ENCODE measurements around the gene SLC41A1.

The SLC41A1 gene

DNA sequence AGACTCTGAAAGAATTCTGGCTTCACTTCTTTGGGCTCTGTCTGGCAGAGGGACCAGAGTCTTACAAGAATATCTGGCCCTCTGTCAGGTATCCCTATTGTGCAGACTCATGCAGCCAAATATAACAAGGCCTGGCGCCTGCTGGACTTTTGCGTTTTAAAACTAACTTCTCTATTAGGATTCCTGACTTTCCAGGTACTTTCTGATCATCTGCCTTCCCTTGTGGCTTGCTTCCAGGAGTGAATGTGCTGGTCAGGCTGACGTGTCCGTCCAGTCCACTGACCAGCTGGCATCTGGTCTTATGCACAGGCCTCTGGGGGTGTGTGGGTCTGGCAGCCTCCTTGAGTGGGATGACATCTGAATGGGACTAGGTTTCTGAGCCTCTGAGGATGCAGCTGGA lies 29.1 kb downstream of the SLC41A1 start:
- H3K4me1 ChIP-seq (ENCODE audit: control insufficient read depth, insufficient read depth, low read length): no peaks in the 10 kb centered on the region
- no peaks in the 10 kb centered on the region for H3K36me3 ChIP-seq (ENCODE audit: control insufficient read depth, insufficient read depth, low read length)
- no peaks in the 10 kb centered on the region for H3K27me3 ChIP-seq (ENCODE audit: control insufficient read depth, insufficient read depth, low read length)
- no peak overlapping the region for H3K9ac ChIP-seq (ENCODE audit: low read depth, low read length)
- no peaks in the 10 kb centered on the region for H3K9me3 ChIP-seq (ENCODE audit: control insufficient read depth, insufficient read depth, low read length)
- no peak overlapping the region for H3K4me3 ChIP-seq (ENCODE audit: low read depth, low read length)

DNA sequence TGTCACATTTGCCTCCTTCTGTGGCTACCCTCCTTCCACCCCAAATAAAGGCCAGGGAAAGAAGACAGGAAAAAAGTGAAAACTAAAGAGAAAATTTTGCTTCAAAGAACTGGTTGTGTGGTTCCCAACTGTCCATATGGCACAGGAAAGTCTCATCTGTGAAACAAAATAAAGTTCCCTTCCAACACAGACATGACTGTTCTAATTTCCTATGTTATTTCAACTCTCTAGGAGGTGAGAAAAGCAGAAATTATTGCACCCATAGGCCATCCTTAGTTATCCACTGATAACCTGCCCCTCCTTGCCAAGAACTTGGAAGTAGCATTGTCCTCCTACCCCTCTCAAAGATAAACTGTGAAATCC lies 29.6 kb downstream of the SLC41A1 start:
- Histone ChIP-seq H3K4me1 (ENCODE audit: control insufficient read depth, insufficient read depth, low read length) (no peaks in the 10 kb centered on the region), H3K36me3 (ENCODE audit: control insufficient read depth, insufficient read depth, low read length) (no peaks in the 10 kb centered on the region), H3K27me3 (ENCODE audit: control insufficient read depth, insufficient read depth, low read length) (no peaks in the 10 kb centered on the region), H3K9ac (ENCODE audit: low read depth, low read length) (no peak overlapping the region), H3K9me3 (ENCODE audit: control insufficient read depth, insufficient read depth, low read length) (no peaks in the 10 kb centered on the region), H3K4me3 (ENCODE audit: low read depth, low read length) (no peak overlapping the region)

DNA sequence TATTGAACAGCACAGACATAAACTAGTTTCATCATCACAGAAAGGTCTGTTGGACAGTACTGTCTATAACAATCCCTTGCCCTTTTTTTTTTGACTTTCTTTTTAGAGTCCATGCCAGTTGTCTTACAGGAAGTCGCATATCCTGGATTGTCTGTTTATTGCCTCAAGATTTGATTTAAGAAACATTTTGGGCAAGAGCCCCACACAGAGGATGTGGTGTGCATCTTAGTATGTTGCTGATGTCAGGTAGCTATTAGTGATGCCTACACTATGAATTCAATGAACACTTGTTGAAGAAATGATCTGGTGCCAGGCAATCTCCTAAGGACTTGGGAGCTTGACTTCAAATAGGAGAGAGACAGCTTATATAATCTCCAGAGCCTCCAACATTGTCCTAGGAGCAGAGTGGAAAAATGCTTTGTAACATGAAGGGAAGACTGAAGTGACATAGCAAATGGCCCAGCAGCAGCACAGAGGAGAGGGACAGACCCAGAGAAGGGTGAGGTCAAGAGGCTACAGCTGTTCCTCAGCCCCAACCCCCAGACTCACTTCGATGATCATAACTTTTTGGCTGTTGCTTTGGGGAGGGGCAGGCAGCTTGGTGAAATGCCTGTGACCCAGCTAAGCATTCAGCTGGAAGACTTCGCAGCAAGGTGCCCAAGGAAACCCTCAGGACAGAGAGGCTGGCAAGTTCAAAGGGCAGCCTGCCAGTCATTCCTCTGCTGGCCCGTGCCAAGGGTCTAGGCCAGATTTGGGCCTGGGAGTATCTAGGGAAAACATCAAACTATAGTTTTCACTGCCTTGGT lies 30.2 kb downstream of the SLC41A1 start:
- Histone ChIP-seq H3K9ac (ENCODE audit: low read depth, low read length) (no peak overlapping the region), H3K4me3 (ENCODE audit: low read depth, low read length) (no peak overlapping the region), H3K4me1 (ENCODE audit: control insufficient read depth, insufficient read depth, low read length) (no peaks in the 10 kb centered on the region), H3K36me3 (ENCODE audit: control insufficient read depth, insufficient read depth, low read length) (no peaks in the 10 kb centered on the region), H3K9me3 (ENCODE audit: control insufficient read depth, insufficient read depth, low read length) (no peaks in the 10 kb centered on the region), H3K27me3 (ENCODE audit: control insufficient read depth, insufficient read depth, low read length) (no peaks in the 10 kb centered on the region)

DNA sequence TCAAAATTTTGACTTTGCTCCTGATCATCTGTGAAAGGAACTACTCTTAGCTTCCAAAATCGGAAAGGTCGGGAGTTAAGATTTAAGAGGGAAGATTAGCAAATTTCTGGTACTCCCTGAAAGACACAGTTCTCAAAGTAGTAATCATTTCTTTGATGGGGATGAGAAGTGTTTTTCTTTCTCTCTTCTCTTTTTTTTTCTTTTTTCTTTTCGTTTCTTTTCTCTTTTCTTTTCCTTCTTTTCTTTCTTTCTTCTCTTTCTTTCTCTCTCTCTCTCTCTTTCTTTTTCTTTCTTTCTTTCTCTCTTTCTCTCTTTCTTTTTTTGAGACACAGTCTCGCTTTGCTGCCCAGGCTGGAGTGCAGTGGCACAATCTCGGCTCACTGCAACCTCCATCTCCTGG lies 32.7 kb downstream of the SLC41A1 start:
- Histone ChIP-seq H3K27me3 (ENCODE audit: control insufficient read depth, insufficient read depth, low read length) (peaks cover 12% of the 10 kb centered on the region), H3K36me3 (ENCODE audit: control insufficient read depth, insufficient read depth, low read length) (no peaks in the 10 kb centered on the region), H3K9ac (ENCODE audit: low read depth, low read length) (no peak overlapping the region), H3K4me3 (ENCODE audit: low read depth, low read length) (no peak overlapping the region), H3K4me1 (ENCODE audit: control insufficient read depth, insufficient read depth, low read length) (no peaks in the 10 kb centered on the region), H3K9me3 (ENCODE audit: control insufficient read depth, insufficient read depth, low read length) (no peaks in the 10 kb centered on the region)

DNA sequence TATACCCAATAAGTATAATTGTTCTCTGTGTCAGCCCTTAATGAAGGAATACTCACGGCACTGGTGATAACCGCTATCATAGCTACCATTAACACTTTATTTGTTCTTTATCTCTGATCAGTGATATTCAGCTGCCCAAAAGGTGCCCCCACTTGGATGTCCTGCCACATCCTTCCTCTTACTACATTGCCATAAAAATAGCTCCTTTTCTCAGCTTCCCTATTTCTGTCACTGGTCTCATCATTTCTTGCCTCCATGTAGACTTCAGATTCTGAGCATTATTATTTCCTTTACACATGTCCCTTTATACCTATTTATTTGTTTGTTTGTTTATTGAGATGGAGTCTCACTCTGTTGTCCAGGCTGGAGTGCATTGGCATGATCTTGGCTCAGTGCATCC lies 35.0 kb downstream of the SLC41A1 start:
- H3K4me1 ChIP-seq (ENCODE audit: control insufficient read depth, insufficient read depth, low read length): peaks cover 5% of the 10 kb centered on the region
- H3K27me3 ChIP-seq (ENCODE audit: control insufficient read depth, insufficient read depth, low read length): peaks cover 25% of the 10 kb centered on the region
- no peak overlapping the region for H3K9ac ChIP-seq (ENCODE audit: low read depth, low read length)
- no peaks in the 10 kb centered on the region for H3K36me3 ChIP-seq (ENCODE audit: control insufficient read depth, insufficient read depth, low read length)
- no peaks in the 10 kb centered on the region for H3K9me3 ChIP-seq (ENCODE audit: control insufficient read depth, insufficient read depth, low read length)
- H3K4me3 ChIP-seq (ENCODE audit: low read depth, low read length): no peak overlapping the region

DNA sequence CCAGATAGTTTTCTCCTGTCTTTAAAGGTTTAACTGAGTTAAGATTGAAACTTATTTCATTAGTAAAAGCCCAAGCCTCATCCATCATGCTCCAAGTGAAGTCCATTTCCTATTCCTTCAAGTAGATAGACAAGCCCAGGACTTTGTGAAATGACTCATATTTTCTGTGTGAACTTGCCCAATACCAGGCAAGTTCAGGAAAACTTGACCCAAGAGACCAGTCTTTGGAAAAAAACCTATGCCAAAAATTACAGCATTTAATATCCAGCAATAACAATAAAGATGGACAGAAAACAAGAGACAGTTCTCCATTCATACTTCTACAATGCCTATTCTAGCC lies 37.3 kb downstream of the SLC41A1 start:
- no peak overlapping the region for H3K9ac ChIP-seq (ENCODE audit: low read depth, low read length)
- H3K27me3 ChIP-seq (ENCODE audit: control insufficient read depth, insufficient read depth, low read length): peaks cover 25% of the 10 kb centered on the region
- H3K36me3 ChIP-seq (ENCODE audit: control insufficient read depth, insufficient read depth, low read length): no peaks in the 10 kb centered on the region
- H3K4me1 ChIP-seq (ENCODE audit: control insufficient read depth, insufficient read depth, low read length): peaks cover 5% of the 10 kb centered on the region
- H3K4me3 ChIP-seq (ENCODE audit: low read depth, low read length): peak overlapping the region; percentile 95
- H3K9me3 ChIP-seq (ENCODE audit: control insufficient read depth, insufficient read depth, low read length): no peaks in the 10 kb centered on the region

DNA sequence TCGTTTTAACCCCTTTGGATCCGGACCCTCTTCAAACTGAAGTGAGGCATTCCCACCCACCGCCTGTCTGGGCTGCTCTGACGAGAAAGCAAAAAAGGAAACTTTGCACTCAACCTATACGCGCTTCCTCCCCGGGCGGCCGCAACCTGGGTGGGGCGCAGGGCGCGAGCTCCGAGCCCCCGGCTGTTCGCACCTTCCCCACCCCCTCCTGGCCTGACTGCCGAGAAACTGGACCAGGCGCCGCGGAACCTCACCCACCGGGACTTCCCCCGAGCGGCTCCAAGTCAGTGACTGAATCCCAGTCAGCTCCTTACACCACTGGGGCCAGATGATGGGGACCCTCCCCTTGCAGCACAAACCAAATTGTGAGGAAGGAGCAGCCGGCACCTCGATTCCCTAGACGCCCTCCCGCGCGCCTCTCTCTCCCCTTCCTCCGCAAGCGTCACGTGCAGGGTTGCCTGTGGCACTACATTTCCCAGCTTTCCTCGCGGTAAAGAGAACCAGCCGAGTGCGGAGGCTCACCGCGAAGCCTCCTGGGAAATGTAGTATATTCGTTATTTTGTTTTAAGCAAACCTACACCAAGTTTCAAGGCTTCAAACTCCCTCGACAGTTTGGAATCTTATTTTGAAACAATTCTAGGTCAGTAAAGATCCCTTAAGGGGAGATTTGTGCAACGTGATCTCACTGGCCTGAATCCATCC lies 37.8 kb downstream of the SLC41A1 start, which contains the start of gene RAB29:
RAB29 (minus strand) TSS at position 468 of the 702 bp plus-strand sequence. CDS start 526 bp downstream, outside the sequence.
- Histone ChIP-seq H3K36me3 (ENCODE audit: control insufficient read depth, insufficient read depth, low read length) (no peaks in the 10 kb centered on the region), H3K4me1 (ENCODE audit: control insufficient read depth, insufficient read depth, low read length) (peaks cover 5% of the 10 kb centered on the region), H3K27me3 (ENCODE audit: control insufficient read depth, insufficient read depth, low read length) (peaks cover 25% of the 10 kb centered on the region), H3K9ac (ENCODE audit: low read depth, low read length) (peak within 1 kb of the TSS; percentile 50), H3K9me3 (ENCODE audit: control insufficient read depth, insufficient read depth, low read length) (no peaks in the 10 kb centered on the region), H3K4me3 (ENCODE audit: low read depth, low read length) (peak within 1 kb of the TSS; percentile 95)

DNA sequence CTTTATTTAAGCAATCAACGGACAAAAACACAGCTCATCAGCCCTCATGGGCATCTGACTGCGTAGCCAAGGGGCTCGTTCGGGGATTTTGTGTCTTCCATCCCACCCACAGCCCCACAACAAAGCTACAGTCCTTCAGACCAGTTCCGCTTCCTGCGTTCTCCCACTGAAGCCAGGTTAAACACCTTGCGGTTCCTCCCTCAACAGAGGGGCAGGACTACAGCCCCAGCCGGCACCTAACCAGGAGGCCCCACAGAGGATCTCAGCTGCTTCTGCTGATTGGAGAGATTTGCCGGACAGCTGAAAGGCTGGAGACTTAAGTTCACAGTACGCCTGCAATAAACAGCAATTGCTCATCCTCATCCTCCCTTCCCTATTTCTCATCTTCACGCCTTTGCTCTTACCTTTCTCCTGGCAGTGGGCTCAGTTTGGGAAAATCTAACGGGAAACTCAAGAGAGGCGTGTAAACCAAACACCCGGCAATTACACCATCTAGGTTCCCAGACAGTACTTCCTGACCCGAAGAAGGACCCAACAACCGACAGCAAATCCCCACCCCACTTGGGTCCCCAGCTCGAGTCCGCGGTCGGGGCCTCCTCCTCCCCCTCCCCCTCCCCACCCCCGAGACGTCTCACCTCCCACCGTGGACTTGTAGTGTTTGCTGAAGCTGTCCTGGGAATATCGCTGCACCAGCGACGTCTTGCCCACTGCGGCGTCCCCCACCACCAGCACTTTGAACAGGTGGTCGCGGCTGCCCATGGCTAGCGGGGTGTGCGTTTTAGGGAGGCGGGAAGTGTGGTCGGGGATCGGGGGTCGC lies 38.6 kb downstream of the SLC41A1 start:
- H3K36me3 ChIP-seq (ENCODE audit: control insufficient read depth, insufficient read depth, low read length): no peaks in the 10 kb centered on the region
- peak overlapping the region; percentile 50 for H3K9ac ChIP-seq (ENCODE audit: low read depth, low read length)
- H3K27me3 ChIP-seq (ENCODE audit: control insufficient read depth, insufficient read depth, low read length): peaks cover 25% of the 10 kb centered on the region
- no peaks in the 10 kb centered on the region for H3K9me3 ChIP-seq (ENCODE audit: control insufficient read depth, insufficient read depth, low read length)
- H3K4me1 ChIP-seq (ENCODE audit: control insufficient read depth, insufficient read depth, low read length): peaks cover 5% of the 10 kb centered on the region
- peak overlapping the region; percentile 95 for H3K4me3 ChIP-seq (ENCODE audit: low read depth, low read length)

DNA sequence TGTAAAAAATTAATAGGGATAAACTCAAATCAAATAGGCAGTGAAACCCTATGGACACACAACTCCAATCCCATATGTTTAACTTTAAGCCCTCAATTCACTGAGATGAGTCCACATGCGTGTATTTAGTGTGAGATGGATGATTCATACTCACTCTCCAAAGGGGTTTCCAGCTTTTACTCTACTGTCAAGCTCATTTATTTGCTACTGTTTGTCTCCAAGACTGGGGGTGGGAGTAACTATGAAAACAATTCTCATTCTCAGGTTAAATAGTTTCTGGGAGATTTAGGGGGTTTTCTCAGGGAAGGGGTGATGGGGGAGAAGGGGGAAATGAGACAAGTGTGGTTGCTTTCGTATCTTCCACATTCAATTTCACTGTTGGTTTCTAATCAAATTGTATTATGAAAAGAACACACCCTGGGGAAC lies 40.4 kb downstream of the SLC41A1 start:
- no peaks in the 10 kb centered on the region for H3K9me3 ChIP-seq (ENCODE audit: control insufficient read depth, insufficient read depth, low read length)
- H3K36me3 ChIP-seq (ENCODE audit: control insufficient read depth, insufficient read depth, low read length): no peaks in the 10 kb centered on the region
- no peak overlapping the region for H3K4me3 ChIP-seq (ENCODE audit: low read depth, low read length)
- H3K27me3 ChIP-seq (ENCODE audit: control insufficient read depth, insufficient read depth, low read length): peaks cover 25% of the 10 kb centered on the region
- H3K9ac ChIP-seq (ENCODE audit: low read depth, low read length): no peak overlapping the region
- peaks cover 5% of the 10 kb centered on the region for H3K4me1 ChIP-seq (ENCODE audit: control insufficient read depth, insufficient read depth, low read length)

DNA sequence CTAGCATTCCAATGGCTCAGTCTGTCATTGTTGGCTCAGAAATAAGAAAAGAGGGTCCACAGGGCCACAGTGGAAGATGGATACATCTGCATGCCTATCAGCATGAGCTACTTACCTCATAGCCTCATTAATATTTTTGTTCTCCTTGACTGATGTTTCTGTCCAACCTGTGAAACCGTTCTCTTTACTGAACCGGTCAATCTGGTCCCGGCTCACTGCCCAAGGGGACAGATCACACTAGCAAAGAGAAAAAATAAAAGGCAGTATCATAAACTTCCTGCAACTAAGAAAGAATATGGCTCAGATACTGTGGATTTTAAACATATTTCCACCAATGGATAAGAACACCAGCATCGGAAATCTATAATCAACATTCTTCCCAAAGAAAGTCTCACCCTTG lies 42.4 kb downstream of the SLC41A1 start:
- Histone ChIP-seq H3K4me3 (ENCODE audit: low read depth, low read length) (no peak overlapping the region), H3K27me3 (ENCODE audit: control insufficient read depth, insufficient read depth, low read length) (peaks cover 16% of the 10 kb centered on the region), H3K36me3 (ENCODE audit: control insufficient read depth, insufficient read depth, low read length) (no peaks in the 10 kb centered on the region), H3K9ac (ENCODE audit: low read depth, low read length) (no peak overlapping the region), H3K9me3 (ENCODE audit: control insufficient read depth, insufficient read depth, low read length) (no peaks in the 10 kb centered on the region), H3K4me1 (ENCODE audit: control insufficient read depth, insufficient read depth, low read length) (peaks cover 5% of the 10 kb centered on the region)

DNA sequence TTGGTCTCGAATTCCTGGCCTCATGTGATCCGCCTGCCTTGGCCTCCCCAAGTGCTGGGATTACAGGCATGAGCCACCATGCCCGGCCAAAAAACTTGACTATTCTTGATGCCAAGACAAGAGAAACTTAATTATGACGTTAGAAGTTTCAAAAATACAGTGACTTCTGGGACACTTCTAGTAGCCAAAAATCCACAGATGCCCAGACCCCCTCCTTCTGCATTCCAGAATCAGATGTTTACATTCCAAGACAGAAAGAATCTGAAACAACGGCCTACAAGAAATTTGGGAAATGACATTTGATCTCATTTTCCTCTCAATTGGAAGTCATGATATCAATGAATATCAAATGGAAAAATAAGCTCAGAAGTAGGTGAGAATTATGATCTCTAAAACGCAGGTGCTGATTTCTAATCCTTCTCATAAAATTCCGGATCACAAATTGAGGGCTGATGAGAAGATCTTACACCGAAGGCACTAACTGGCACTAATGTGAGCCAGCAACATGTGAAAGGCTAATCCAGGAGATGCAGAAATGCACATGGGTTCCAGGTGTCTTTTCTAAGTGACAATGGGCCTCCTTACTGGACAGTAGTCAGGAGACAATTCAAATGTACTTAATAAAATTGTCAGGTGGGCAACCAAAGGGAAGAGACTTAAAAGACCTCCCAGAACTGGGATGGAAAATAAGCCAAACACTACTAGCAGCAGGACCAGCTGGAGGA lies 43.2 kb downstream of the SLC41A1 start:
- H3K9me3 ChIP-seq (ENCODE audit: control insufficient read depth, insufficient read depth, low read length): no peaks in the 10 kb centered on the region
- H3K9ac ChIP-seq (ENCODE audit: low read depth, low read length): no peak overlapping the region
- H3K4me1 ChIP-seq (ENCODE audit: control insufficient read depth, insufficient read depth, low read length): peaks cover 5% of the 10 kb centered on the region
- no peaks in the 10 kb centered on the region for H3K36me3 ChIP-seq (ENCODE audit: control insufficient read depth, insufficient read depth, low read length)
- peaks cover 12% of the 10 kb centered on the region for H3K27me3 ChIP-seq (ENCODE audit: control insufficient read depth, insufficient read depth, low read length)
- no peak overlapping the region for H3K4me3 ChIP-seq (ENCODE audit: low read depth, low read length)
